ENCODE results near the gene PIGB.

Gene PIGB

DNA sequence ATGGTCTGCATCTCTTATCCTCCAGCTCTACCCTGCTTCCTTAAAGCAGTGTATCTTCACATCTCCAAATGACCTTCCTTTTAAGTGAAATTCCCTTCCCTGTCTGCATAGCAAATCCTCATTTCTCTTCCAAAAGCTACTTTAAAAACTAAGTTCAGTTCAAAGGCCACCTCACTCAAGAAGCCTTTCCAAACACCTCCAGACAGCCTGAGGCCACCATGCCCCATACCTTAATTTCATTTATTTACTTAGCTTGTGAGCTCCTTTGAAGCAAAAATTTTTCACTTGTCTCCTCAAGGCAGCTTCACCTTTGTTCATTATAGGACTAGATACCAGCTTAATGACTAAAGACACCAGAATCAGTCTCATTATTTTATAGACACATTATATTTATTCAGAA, 39.4 kb downstream of the PIGB start:
- no peak for DNase-seq (ENCODE audit: low spot score)
- TF ChIP-seq, protein P1, sequence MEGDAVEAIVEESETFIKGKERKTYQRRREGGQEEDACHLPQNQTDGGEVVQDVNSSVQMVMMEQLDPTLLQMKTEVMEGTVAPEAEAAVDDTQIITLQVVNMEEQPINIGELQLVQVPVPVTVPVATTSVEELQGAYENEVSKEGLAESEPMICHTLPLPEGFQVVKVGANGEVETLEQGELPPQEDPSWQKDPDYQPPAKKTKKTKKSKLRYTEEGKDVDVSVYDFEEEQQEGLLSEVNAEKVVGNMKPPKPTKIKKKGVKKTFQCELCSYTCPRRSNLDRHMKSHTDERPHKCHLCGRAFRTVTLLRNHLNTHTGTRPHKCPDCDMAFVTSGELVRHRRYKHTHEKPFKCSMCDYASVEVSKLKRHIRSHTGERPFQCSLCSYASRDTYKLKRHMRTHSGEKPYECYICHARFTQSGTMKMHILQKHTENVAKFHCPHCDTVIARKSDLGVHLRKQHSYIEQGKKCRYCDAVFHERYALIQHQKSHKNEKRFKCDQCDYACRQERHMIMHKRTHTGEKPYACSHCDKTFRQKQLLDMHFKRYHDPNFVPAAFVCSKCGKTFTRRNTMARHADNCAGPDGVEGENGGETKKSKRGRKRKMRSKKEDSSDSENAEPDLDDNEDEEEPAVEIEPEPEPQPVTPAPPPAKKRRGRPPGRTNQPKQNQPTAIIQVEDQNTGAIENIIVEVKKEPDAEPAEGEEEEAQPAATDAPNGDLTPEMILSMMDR (IDR thresholded peaks at IDR 0.05; ENCODE audit: extremely low read depth, missing control alignments), result no peak

DNA sequence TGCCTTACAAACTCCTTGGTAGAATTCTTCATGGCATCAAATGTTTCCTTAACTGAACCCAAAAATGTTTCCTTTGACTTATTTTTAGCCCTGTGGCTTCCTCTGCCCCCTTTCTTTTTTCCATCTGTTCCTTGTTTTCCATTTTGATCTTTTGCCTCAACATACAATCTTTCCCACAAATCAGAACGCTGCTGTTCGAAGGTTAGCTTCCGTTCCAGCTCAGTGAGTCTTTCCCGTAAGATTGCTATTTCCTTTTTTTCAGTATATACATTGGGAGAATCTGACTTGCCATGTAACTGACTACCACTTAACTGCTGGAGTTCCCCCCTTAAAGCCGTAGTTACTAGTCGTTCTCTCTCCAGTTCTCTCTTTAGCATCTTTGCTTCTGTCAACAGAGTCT, 41.2 kb downstream of the PIGB start:
- DNase-seq (ENCODE audit: low spot score), result no peak
- TF ChIP-seq, protein P1 (IDR thresholded peaks at IDR 0.05; ENCODE audit: extremely low read depth, missing control alignments), result no peak

DNA sequence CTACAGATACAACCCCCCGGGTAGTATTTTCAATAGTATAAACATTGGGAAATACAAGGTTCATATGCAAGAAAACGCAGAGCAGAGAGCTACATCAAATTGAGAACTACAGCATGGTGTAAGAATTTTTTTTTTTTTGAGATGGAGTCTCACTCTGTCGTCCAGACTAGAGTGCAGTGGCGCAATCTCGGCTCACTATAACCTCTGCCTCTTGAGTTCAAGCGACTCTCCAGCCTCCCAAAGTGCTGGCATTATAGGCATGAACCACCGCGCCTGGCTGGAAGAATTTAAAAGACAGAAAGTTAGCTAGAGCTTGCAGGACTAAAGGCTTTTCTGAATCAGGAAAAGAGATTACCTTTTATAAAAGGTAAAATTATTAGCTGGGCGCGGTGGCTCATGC, 42.0 kb downstream of the PIGB start:
- DNase-seq (ENCODE audit: low spot score), result no peak
- TF ChIP-seq, protein P1 (IDR thresholded peaks at IDR 0.05; ENCODE audit: extremely low read depth, missing control alignments), result no peak

DNA sequence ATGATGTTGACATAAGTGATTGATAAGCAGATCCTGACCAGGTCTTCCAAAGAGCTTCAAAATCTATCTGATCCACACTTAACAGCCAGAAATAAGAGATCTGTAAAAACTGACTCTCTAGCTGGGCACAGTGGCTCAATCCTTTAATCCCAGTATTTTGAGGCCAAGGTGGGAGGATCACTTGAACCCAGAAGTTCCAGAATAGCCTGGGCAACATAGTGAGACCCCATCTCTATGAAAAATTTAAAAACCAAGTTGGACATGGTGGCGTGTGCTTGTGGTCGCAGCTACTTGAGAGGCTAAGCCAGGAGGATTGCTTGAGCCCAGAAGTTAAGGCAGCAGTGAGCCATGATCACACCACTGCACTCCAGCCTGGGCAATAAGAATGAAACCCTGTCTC, 43.6 kb downstream of the PIGB start:
- TF ChIP-seq, protein P1 (IDR thresholded peaks at IDR 0.05; ENCODE audit: extremely low read depth, missing control alignments), result no peak
- DNase-seq (ENCODE audit: low spot score), result no peak

DNA sequence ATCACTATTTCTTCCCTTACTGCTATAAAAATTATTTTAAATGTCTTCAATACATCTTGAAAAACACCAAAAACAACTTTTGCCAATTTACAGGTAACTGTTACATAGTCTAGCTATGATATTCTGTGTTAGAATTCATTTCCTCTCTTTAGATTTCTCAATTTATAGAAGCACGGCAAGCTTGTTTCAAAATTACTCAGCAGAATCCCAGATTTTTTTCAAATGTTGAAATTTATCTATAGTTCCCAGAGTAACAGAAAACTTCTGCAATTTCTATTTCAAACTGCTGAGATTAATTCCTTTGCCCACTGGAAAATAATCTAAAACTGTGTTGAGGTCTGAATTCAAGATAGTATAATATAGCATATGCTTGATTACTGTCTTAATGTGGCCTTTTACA, 48.0 kb downstream of the PIGB start:
- DNase-seq (ENCODE audit: low spot score), result no peak
- TF ChIP-seq, protein P1 (IDR thresholded peaks at IDR 0.05; ENCODE audit: extremely low read depth, missing control alignments), result no peak

DNA sequence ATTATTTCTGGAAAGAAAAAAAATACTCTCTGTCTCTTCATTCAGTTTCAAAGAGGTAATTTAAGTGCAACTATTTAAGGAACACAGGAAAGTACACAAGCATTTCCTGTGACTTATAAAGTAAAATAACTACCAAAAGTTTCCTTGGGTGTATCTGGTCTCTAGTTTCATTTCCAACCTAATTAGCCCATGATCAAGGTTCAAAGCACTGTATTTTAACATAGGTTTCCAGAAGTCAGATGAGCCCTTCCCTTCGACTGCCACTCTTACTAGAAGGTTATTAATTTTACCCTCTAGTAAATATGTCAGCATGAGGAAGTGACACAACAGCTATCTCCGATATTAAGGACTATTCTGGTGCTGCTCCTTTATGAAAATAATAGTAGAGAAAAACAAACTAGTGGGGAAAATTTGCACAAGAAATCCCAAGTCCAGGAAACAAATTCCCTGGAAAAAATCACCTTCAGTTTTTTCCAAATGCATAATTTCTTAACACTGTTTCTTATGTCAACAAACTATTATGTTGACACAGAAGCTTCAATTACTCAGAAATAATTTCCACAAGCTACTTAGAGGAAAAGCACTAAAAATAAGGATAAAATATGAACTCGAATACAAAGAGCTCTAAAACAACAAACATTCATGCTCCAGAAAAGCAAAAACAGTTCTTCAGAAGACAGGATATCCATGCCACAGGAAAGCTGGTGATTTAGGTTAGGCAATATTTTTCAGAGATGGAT, 53.8 kb downstream of the PIGB start:
- peak; percentile 28 for DNase-seq (ENCODE audit: low spot score)

DNA sequence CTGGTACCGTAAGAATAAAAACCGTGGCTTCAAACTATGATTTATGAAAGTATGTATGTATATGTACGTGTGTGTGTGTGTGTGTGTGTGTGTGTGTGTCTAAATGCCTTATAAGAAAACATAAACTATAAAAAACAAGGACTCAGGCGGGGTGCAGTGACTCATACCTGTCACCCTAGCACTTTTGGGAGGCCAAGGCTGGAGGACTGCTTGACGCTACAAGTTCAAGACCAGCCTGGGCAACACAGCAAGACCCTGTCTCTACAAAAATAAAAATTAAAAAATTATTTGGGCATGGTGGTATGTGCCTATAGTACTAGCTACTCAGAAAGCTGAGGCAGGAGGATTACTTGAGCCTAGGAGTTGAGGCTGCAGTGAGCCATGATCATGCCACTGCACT, 60.1 kb downstream of the PIGB start:
- TF ChIP-seq, protein P1 (IDR thresholded peaks at IDR 0.05; ENCODE audit: extremely low read depth, missing control alignments), result no peak
- no peak for DNase-seq (ENCODE audit: low spot score)

More for the DNA sequence above, 53.8 kb downstream of the PIGB start:
- TF ChIP-seq, protein P1 (IDR thresholded peaks at IDR 0.05; ENCODE audit: extremely low read depth, missing control alignments), result no peak
